ENCODE measurements around the gene COQ10A. TPM values are rescaled to one million over a fixed set of nuclear protein-coding genes. Genes with fewer than 3 reads are reported as not detected.

The COQ10A gene
- total RNA-seq, 4 donors from 2014 or later: 14.0 to 26.1 (median 22.8) TPM

GRCh38 chr12:56224954-56225353, 41.8 kb upstream of the COQ10A start:
- H3K27ac ChIP-seq: peak overlapping the region in 3 of 4 donors; percentile 87 to 99 (median 99)
- TF ChIP-seq POLR2A (IDR thresholded peaks at IDR 0.05) (no peak), CTCF (IDR thresholded peaks at IDR 0.05) (no peak), EP300 (IDR thresholded peaks at IDR 0.05) (no peak)
- H3K9me3 ChIP-seq: no peaks in the 10 kb centered on the region
- WGBS, 2 donors: 75 to 79% methylated on average over 11 of the region's 11 CpGs
- no peaks in the 10 kb centered on the region for H3K27me3 ChIP-seq
- peaks cover 0 to 38% (median 28%) of the 10 kb centered on the region in 4 donors for H3K4me1 ChIP-seq
- DNase-seq (ENCODE audit: low spot score in 2 of 2): no peak
- H3K4me3 ChIP-seq: peak overlapping the region; percentile 33 to 65 (median 59)
- H3K36me3 ChIP-seq: peaks cover 0 to 41% (median 0%) of the 10 kb centered on the region in 3 donors

DNA sequence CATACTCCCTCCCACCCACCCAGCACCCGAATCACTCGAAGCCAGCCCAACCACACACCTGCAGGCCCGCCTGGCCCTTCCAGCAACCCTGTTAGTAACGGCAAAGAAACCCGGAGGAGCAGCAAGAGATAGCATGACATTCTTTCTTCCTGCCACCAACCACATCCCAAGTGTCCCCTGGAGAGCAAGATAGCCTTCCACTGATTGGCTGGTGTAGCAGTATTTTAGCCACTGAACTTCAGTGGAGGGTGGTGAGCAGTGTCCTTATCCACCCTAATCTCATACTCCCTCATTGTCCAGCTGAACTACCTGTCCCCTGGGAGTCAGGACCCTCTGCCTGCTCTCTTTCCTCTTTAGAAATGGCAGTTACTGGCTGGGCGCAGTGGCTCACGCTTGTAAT, 37.7 kb upstream of the COQ10A start:
- peaks cover 0 to 10% (median 7%) of the 10 kb centered on the region in 4 donors for H3K4me1 ChIP-seq
- no peak overlapping the region for H3K27ac ChIP-seq
- H3K36me3 ChIP-seq: peaks cover 0 to 41% (median 0%) of the 10 kb centered on the region in 3 donors
- H3K4me3 ChIP-seq: no peak overlapping the region
- DNase-seq (ENCODE audit: low spot score in 2 of 2): no peak
- 80 to 87% methylated on average over 7 of the region's 7 CpGs for WGBS, 2 donors
- H3K9me3 ChIP-seq: no peaks in the 10 kb centered on the region
- no peak for TF ChIP-seq CTCF (IDR thresholded peaks at IDR 0.05)
- TF ChIP-seq POLR2A (IDR thresholded peaks at IDR 0.05): no peak
- no peak for TF ChIP-seq EP300 (IDR thresholded peaks at IDR 0.05)
- H3K27me3 ChIP-seq: no peaks in the 10 kb centered on the region

GRCh38 chr12:56229916-56230431, 36.8 kb upstream of the COQ10A start, which contains the start of gene SLC39A5:
TSS of gene SLC39A5 (plus strand) at chr12:56230051. CDS start at chr12:56231275, 1,224 bp downstream.
- no peak within 1 kb of the TSS for H3K4me3 ChIP-seq
- 72 to 85% methylated on average over 4 of the region's 4 CpGs for WGBS, 2 donors
- H3K9me3 ChIP-seq: no peaks in the 10 kb centered on the region
- peak within 1 kb of the TSS in 1 of 4 donors; percentile 62 for H3K27ac ChIP-seq
- TF ChIP-seq EP300 (IDR thresholded peaks at IDR 0.05) (no peak), POLR2A (IDR thresholded peaks at IDR 0.05) (no peak), CTCF (IDR thresholded peaks at IDR 0.05) (no peak)
- H3K4me1 ChIP-seq: peaks cover 0 to 5% (median 2%) of the 10 kb centered on the region in 4 donors
- no peaks in the 10 kb centered on the region for H3K27me3 ChIP-seq
- H3K36me3 ChIP-seq: peaks cover 0 to 41% (median 0%) of the 10 kb centered on the region in 3 donors
- DNase-seq (ENCODE audit: low spot score in 2 of 2): no peak

GRCh38 chr12:56230432-56231183, 36.1 kb upstream of the COQ10A start:
- Histone ChIP-seq H3K27ac (peak overlapping the region in 1 of 4 donors; percentile 62), H3K4me1 (no peaks in the 10 kb centered on the region), H3K4me3 (no peak overlapping the region), H3K27me3 (no peaks in the 10 kb centered on the region), H3K9me3 (no peaks in the 10 kb centered on the region), H3K36me3 (peaks cover 0 to 43% (median 0%) of the 10 kb centered on the region in 3 donors)
- DNase-seq (ENCODE audit: low spot score in 2 of 2): no peak
- 68 to 75% methylated on average over 8 of the region's 8 CpGs for WGBS, 2 donors
- TF ChIP-seq CTCF (IDR thresholded peaks at IDR 0.05): no peak
- TF ChIP-seq EP300 (IDR thresholded peaks at IDR 0.05): no peak
- no peak for TF ChIP-seq POLR2A (IDR thresholded peaks at IDR 0.05)

DNA sequence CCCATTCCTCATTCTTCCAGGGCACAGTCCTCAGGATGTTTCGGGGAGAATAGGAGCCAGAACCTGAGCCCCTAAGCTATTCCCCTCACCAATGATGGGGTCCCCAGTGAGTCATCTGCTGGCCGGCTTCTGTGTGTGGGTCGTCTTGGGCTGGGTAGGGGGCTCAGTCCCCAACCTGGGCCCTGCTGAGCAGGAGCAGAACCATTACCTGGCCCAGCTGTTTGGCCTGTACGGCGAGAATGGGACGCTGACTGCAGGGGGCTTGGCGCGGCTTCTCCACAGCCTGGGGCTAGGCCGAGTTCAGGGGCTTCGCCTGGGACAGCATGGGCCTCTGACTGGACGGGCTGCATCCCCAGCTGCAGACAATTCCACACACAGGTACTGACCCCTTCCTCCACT, 35.6 kb upstream of the COQ10A start:
- Histone ChIP-seq H3K9me3 (no peaks in the 10 kb centered on the region), H3K27me3 (no peaks in the 10 kb centered on the region), H3K27ac (peak overlapping the region in 1 of 4 donors; percentile 62), H3K4me1 (no peaks in the 10 kb centered on the region), H3K4me3 (no peak overlapping the region), H3K36me3 (peaks cover 0 to 43% (median 0%) of the 10 kb centered on the region in 3 donors)
- TF ChIP-seq EP300 (IDR thresholded peaks at IDR 0.05): no peak
- TF ChIP-seq CTCF (IDR thresholded peaks at IDR 0.05): no peak
- no peak for DNase-seq (ENCODE audit: low spot score in 2 of 2)
- 77 to 81% methylated on average over 8 of the region's 11 CpGs for WGBS, 2 donors

All from tibial nerve (tissue), 4 donors.